Measurements from ENCODE around the gene EXOC1.

GRCh38 chr4:55874831-55875230 lies 21.4 kb downstream of the EXOC1 start:
- TF ChIP-seq ELK1 (CRISPR knock-in tag; IDR thresholded peaks at IDR 0.05): no peak
- no peak for TF ChIP-seq ZNF3 (CRISPR knock-in tag; IDR thresholded peaks at IDR 0.05)
- no peak for TF ChIP-seq ZNF274 (IDR thresholded peaks at IDR 0.05; ENCODE audit: borderline replicate concordance, low read depth, low read length)

Data from K562 (cell line).